SK-N-SH (cell line): ENCODE measurements around the gene PPP4C.

Experiments
- ELF1 ChIP-seq: IDR thresholded peaks from 2 replicates; pipeline ENCODE4 v1.4.0; 2012
- EP300 ChIP-seq, 2 experiments: IDR thresholded peaks; 2 replicates each; pipeline versions ENCODE4 v1.4.0 to v1.6.1; 2012; ENCODE audit warnings: borderline replicate concordance in 1 of 2, low read depth in 1 of 2, low read length in 1 of 2
- POLR2AphosphoS5 ChIP-seq: IDR thresholded peaks from 2 replicates; pipeline ENCODE4 v1.6.1; 2012; ENCODE audit warnings: low read depth, low read length
- TAF1 ChIP-seq: IDR thresholded peaks from 2 replicates; pipeline ENCODE4 v1.6.1; 2012; ENCODE audit warnings: low read depth, mild to moderate bottlenecking, low read length, moderate library complexity, borderline replicate concordance
- TEAD4 ChIP-seq: IDR thresholded peaks from 2 replicates; pipeline ENCODE4 v1.4.0; 2012; ENCODE audit warnings: mild to moderate bottlenecking, borderline replicate concordance; ENCODE audit not compliant: insufficient read depth
- TF ChIP-seq, protein P1 (sequence below): fragments of 200-600 bp; sonication (generic); IDR thresholded peaks from 2 replicates; pipeline ENCODE4 v1.6.1; 2017; ENCODE audit warnings: antibody characterized with exemption, mild to moderate bottlenecking, moderate library complexity
- TF ChIP-seq, protein P2 (sequence below): IDR thresholded peaks from 2 replicates; pipeline ENCODE4 v1.4.0; 2012; ENCODE audit warnings: low read depth, borderline replicate concordance
- TF ChIP-seq, protein P3 (sequence below): fragments of 150-350 bp; IDR thresholded peaks from 2 replicates; pipeline ENCODE4 v1.6.1; 2016; ENCODE audit warnings: mild to moderate bottlenecking, low read depth, low read length
- TF ChIP-seq, protein P4 (sequence below): IDR thresholded peaks from 2 replicates; pipeline ENCODE4 v1.4.0; 2012; ENCODE audit warnings: low read depth, borderline replicate concordance

DNA sequence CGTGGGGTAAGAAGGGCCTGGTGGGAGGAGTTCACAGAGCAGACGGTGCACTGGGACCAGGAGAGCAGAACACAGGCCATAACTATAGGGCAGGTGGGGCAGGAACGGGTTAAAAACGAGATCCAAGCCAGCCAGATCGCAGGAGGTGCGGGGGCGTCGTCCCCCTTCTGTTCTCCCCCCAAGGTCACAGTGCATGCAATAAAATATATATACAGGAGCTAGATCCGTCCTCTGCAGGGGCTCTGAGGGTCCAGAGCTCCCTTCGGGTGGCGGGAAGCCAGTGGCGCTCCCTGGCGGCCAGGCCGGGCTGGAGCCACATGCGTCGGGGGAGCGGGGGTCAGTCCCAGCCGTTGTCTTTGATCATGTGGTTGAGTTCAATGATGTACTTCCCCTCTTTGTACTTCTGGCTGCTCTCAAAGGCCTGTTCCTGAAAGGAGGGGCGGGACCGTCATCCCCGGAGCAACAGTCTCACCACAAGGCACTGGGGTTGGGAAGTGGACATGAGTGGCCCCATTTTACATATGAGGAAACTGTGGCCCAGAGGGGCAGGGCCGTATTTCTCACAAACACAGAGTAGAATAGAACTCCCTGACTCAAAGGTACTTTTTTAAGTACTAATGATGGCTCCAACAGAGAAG lies 16.7 kb downstream of the PPP4C start:
- TF ChIP-seq, protein P1, sequence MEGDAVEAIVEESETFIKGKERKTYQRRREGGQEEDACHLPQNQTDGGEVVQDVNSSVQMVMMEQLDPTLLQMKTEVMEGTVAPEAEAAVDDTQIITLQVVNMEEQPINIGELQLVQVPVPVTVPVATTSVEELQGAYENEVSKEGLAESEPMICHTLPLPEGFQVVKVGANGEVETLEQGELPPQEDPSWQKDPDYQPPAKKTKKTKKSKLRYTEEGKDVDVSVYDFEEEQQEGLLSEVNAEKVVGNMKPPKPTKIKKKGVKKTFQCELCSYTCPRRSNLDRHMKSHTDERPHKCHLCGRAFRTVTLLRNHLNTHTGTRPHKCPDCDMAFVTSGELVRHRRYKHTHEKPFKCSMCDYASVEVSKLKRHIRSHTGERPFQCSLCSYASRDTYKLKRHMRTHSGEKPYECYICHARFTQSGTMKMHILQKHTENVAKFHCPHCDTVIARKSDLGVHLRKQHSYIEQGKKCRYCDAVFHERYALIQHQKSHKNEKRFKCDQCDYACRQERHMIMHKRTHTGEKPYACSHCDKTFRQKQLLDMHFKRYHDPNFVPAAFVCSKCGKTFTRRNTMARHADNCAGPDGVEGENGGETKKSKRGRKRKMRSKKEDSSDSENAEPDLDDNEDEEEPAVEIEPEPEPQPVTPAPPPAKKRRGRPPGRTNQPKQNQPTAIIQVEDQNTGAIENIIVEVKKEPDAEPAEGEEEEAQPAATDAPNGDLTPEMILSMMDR, result peak; percentile 74
- TF ChIP-seq TEAD4 (no peak), EP300 (IDR thresholded peaks at IDR 0.05; ENCODE audit: borderline replicate concordance in 1 of 2, low read depth in 1 of 2, low read length in 1 of 2) (no peak), TAF1 (peak; percentile 24; the same call in 1 of the 2 replicates), POLR2AphosphoS5 (no peak), ELF1 (no peak)
- TF ChIP-seq, protein P2, sequence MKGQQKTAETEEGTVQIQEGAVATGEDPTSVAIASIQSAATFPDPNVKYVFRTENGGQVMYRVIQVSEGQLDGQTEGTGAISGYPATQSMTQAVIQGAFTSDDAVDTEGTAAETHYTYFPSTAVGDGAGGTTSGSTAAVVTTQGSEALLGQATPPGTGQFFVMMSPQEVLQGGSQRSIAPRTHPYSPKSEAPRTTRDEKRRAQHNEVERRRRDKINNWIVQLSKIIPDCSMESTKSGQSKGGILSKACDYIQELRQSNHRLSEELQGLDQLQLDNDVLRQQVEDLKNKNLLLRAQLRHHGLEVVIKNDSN, result no peak; the same call in 1 of the 2 replicates
- TF ChIP-seq, protein P3, sequence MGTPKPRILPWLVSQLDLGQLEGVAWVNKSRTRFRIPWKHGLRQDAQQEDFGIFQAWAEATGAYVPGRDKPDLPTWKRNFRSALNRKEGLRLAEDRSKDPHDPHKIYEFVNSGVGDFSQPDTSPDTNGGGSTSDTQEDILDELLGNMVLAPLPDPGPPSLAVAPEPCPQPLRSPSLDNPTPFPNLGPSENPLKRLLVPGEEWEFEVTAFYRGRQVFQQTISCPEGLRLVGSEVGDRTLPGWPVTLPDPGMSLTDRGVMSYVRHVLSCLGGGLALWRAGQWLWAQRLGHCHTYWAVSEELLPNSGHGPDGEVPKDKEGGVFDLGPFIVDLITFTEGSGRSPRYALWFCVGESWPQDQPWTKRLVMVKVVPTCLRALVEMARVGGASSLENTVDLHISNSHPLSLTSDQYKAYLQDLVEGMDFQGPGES, result no peak
- TF ChIP-seq, protein P4, sequence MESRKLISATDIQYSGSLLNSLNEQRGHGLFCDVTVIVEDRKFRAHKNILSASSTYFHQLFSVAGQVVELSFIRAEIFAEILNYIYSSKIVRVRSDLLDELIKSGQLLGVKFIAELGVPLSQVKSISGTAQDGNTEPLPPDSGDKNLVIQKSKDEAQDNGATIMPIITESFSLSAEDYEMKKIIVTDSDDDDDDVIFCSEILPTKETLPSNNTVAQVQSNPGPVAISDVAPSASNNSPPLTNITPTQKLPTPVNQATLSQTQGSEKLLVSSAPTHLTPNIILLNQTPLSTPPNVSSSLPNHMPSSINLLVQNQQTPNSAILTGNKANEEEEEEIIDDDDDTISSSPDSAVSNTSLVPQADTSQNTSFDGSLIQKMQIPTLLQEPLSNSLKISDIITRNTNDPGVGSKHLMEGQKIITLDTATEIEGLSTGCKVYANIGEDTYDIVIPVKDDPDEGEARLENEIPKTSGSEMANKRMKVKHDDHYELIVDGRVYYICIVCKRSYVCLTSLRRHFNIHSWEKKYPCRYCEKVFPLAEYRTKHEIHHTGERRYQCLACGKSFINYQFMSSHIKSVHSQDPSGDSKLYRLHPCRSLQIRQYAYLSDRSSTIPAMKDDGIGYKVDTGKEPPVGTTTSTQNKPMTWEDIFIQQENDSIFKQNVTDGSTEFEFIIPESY, result no peak
